ENCODE measurements around the gene KIAA1217. TPM values are rescaled to one million over a fixed set of nuclear protein-coding genes. Genes with fewer than 3 reads are reported as not detected.

Gene KIAA1217
- total RNA-seq, 4 donors from 2014 or later, result 67.3 to 104 (median 89.8) TPM

DNA sequence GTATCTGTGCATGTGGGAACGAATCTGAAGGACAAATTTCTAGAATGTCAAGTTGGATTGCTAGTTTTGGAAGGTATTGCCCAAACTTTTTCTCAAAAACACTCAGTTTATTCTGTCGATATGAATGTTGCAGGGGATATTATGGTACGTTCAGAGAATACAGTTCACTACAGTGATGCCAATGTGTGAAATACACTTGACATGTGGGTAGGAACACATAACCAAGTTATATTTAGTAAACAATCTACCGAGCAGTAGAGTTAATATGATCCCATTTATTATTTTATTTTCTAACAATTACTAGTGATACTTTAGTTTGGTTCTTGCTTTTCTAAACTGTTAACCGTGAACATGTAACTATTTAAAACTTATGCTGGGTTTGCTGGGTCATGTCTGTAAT lies 37.4 kb downstream of the KIAA1217 start:
- 74 to 87% methylated on average over 5 of the region's 5 CpGs for WGBS, 2 donors

DNA sequence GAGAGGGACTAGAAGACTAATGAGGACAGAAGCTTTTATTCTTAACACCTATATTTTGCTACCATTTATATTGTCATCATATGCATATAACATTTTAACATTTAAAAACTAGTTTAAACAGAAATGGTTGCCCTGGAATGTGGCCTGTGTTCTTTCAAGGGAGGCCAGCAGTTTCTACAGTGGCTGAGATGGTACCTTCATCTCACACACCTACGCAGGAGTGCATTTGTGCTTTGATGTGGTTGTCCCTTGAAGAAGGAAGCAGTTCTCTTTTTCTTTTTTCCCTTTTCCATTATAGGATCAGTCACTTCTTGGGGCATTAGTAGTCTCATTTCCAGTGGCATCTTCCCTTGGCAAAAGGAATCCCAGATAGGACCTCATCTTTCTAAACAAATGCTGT lies 38.9 kb downstream of the KIAA1217 start:
- Histone ChIP-seq H3K9me3 (no peaks in the 10 kb centered on the region), H3K27ac (no peak overlapping the region), H3K4me1 (peaks cover 28 to 29% of the 10 kb centered on the region in 2 donors), H3K27me3 (no peaks in the 10 kb centered on the region), H3K4me3 (replicated peaks in 1 of 3) (no peak overlapping the region), H3K36me3 (no peaks in the 10 kb centered on the region)
- TF ChIP-seq POLR2A (IDR thresholded peaks at IDR 0.05), result no peak
- TF ChIP-seq, protein P1, sequence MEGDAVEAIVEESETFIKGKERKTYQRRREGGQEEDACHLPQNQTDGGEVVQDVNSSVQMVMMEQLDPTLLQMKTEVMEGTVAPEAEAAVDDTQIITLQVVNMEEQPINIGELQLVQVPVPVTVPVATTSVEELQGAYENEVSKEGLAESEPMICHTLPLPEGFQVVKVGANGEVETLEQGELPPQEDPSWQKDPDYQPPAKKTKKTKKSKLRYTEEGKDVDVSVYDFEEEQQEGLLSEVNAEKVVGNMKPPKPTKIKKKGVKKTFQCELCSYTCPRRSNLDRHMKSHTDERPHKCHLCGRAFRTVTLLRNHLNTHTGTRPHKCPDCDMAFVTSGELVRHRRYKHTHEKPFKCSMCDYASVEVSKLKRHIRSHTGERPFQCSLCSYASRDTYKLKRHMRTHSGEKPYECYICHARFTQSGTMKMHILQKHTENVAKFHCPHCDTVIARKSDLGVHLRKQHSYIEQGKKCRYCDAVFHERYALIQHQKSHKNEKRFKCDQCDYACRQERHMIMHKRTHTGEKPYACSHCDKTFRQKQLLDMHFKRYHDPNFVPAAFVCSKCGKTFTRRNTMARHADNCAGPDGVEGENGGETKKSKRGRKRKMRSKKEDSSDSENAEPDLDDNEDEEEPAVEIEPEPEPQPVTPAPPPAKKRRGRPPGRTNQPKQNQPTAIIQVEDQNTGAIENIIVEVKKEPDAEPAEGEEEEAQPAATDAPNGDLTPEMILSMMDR (IDR thresholded peaks at IDR 0.05), result no peak
- DNase-seq, result no peak
- WGBS, 2 donors, result 97 to 100% methylated on average over 1 of the region's 1 CpG
- intact Hi-C loops (cut with DNase I), result no loop called here

More for the DNA sequence above, 37.4 kb downstream of the KIAA1217 start:
- TF ChIP-seq POLR2A (IDR thresholded peaks at IDR 0.05), result no peak
- TF ChIP-seq, protein P1 (IDR thresholded peaks at IDR 0.05), result no peak
- no peaks in the 10 kb centered on the region for H3K36me3 ChIP-seq
- no peak overlapping the region for H3K27ac ChIP-seq
- intact Hi-C loops (cut with DNase I), result no loop called here
- H3K4me1 ChIP-seq, result peaks cover 26 to 32% of the 10 kb centered on the region in 2 donors
- no peak for DNase-seq
- no peaks in the 10 kb centered on the region for H3K27me3 ChIP-seq
- no peaks in the 10 kb centered on the region for H3K9me3 ChIP-seq
- H3K4me3 ChIP-seq (replicated peaks in 1 of 3), result no peak overlapping the region

DNA sequence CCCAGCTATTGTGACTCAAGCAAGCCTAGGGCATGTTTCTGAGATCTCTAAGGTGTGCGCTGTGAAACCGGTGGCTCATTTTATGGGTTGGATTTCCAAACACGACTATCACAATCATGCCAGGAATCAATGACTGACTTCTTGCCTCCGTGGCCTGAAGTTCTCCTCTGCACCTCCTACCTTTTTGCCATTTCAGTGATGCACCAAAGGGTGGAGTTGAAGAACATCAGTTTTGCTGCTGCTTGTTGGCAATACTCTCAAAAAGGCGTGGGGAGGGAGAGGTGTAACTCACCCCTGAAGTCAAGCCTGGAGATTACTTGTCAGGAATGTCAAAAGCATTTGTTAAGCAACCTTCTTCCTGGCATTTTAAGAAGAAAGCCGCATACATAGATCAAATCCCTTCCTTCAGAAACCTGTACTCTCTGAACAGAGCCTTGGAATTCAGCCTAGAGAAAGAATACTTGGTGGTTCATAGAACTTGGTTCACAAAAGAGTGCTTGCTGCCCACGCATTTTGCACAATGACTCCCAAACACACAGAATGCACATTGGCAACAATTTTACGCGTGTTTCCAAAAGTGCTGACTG lies 41.0 kb downstream of the KIAA1217 start:
- no peaks in the 10 kb centered on the region for H3K9me3 ChIP-seq
- no peaks in the 10 kb centered on the region for H3K36me3 ChIP-seq
- intact Hi-C loops (cut with DNase I), result no loop called here
- peak; percentile 48 to 66 for DNase-seq
- no peaks in the 10 kb centered on the region for H3K27me3 ChIP-seq
- WGBS, 2 donors, result 50 to 57% methylated on average over 9 of the region's 9 CpGs
- no peak overlapping the region for H3K4me3 ChIP-seq (replicated peaks in 1 of 3)
- H3K4me1 ChIP-seq, result peaks cover 32 to 50% of the 10 kb centered on the region in 2 donors
- peak overlapping the region; percentile 57 to 81 (median 79) for H3K27ac ChIP-seq
- TF ChIP-seq, protein P1 (IDR thresholded peaks at IDR 0.05), result no peak
- no peak for TF ChIP-seq POLR2A (IDR thresholded peaks at IDR 0.05)

DNA sequence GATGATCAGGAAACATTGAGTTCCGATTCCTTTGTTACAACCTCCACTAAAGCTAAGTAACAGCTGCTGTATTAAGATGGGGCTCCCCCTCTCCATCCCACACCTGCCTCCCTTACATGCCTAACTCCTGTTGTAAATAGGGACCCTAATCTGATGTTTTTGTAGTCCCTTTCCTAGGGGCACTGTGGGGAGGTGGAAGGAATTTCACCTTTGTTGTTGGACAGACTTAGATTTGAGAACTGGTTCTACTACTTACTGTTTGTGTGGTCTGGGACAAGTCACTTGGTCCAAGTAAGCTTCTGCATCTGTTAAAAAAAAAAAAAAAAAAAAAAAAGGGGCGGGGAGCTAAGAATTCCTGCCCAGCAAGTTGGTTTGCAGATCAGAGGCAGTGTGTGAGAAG lies 42.6 kb downstream of the KIAA1217 start:
- H3K27me3 ChIP-seq, result no peaks in the 10 kb centered on the region
- H3K9me3 ChIP-seq, result no peaks in the 10 kb centered on the region
- H3K4me3 ChIP-seq (replicated peaks in 1 of 3), result no peak overlapping the region
- H3K36me3 ChIP-seq, result no peaks in the 10 kb centered on the region
- peaks cover 47 to 65% of the 10 kb centered on the region in 2 donors for H3K4me1 ChIP-seq
- DNase-seq, result peak; percentile 32 to 33
- H3K27ac ChIP-seq, result peak overlapping the region; percentile 60 to 81 (median 79)
- intact Hi-C loops (cut with DNase I), result no loop called here
- TF ChIP-seq, protein P1 (IDR thresholded peaks at IDR 0.05), result no peak
- no peak for TF ChIP-seq POLR2A (IDR thresholded peaks at IDR 0.05)
- WGBS, 2 donors, result 48 to 53% methylated on average over 2 of the region's 2 CpGs

DNA sequence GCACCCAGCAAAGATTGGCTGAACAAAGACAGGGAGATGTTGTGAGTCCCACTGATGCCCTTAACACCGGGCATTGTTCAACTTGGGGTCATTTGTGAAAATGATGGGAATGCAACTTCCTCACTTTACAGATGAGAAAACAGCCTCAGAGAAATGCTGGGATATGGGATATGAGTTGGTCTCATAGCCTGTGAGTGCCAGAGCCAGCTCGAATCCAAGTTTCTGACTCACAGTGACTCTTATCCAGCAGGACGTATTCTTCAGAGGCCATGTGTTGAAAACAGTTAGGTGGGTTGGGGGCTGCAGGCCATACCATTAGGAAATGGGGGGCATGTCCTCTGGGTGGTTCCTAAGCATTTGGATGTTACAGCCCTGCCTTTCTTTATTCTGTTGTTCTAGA lies 45.2 kb downstream of the KIAA1217 start:
- intact Hi-C loops (cut with DNase I), result no loop called here
- Histone ChIP-seq H3K9me3 (no peaks in the 10 kb centered on the region), H3K36me3 (no peaks in the 10 kb centered on the region), H3K27me3 (no peaks in the 10 kb centered on the region), H3K4me1 (peaks cover 53 to 74% of the 10 kb centered on the region in 2 donors), H3K27ac (peak overlapping the region in 2 of 3 donors; percentile 46 to 90), H3K4me3 (replicated peaks in 1 of 3) (no peak overlapping the region)
- TF ChIP-seq, protein P1 (IDR thresholded peaks at IDR 0.05), result no peak
- TF ChIP-seq POLR2A (IDR thresholded peaks at IDR 0.05), result no peak
- no peak for DNase-seq
- 83 to 87% methylated on average over 3 of the region's 3 CpGs for WGBS, 2 donors

Measured in thyroid gland (tissue), 4 donors.